Calu3 (cell line): ENCODE results near the gene SGTA. TPM values are rescaled to one million over a fixed set of nuclear protein-coding genes. Genes with fewer than 3 reads are reported as not detected.
"Not testable (repeated sequence)": the region's sequence is repeated elsewhere in the genome, so short reads cannot be mapped to it uniquely, and the experiment has no call there.

Experiments used
- BruUV-seq: library from RNA; stranded (reverse); fragments of 400-500 nt; replicated peaks from 2 replicates; lab custom pipeline; 2021; lab: Mats Ljungman, UMichigan
- CTCF ChIA-PET: fragments of 300-600 bp; sonication (Branson Sonifier 250); formaldehyde crosslinking; loops from one replicate; lab custom pipeline; 2022; ENCODE audit warnings: antibody characterized with exemption; lab: Charles Lee
- DNase-seq: peaks from one replicate; pipeline ENCODE4 v3.0.0; 2022
- H3K27ac Mint-ChIP-seq: one replicate; pipeline ENCODE4 v1.8.0; 2022; ENCODE audit warnings: mixed read lengths; ENCODE audit not compliant: unreplicated experiment
- H3K27me3 Mint-ChIP-seq: one replicate; pipeline ENCODE4 v1.8.0; 2022; ENCODE audit warnings: mixed read lengths; ENCODE audit not compliant: unreplicated experiment
- H3K36me3 Mint-ChIP-seq: one replicate; pipeline ENCODE4 v1.8.0; 2022; ENCODE audit warnings: mild to moderate bottlenecking, moderate library complexity, mixed read lengths; ENCODE audit not compliant: insufficient read depth, unreplicated experiment
- H3K4me1 Mint-ChIP-seq: one replicate; pipeline ENCODE4 v1.8.0; 2022; ENCODE audit warnings: mild to moderate bottlenecking, low read depth, mixed read lengths; ENCODE audit not compliant: unreplicated experiment
- H3K4me3 Mint-ChIP-seq: one replicate; pipeline ENCODE4 v1.8.0; 2022; ENCODE audit warnings: mild to moderate bottlenecking, low read depth, moderate library complexity, mixed read lengths; ENCODE audit not compliant: unreplicated experiment
- H3K9me3 Mint-ChIP-seq: one replicate; pipeline ENCODE4 v1.8.0; 2022; ENCODE audit warnings: low read depth, mixed read lengths; ENCODE audit not compliant: unreplicated experiment
- CTCF ChIP-seq: fragments of 200-600 bp; IDR thresholded peaks from one replicate; pipeline ENCODE4 v1.8.0; 2022; ENCODE audit warnings: antibody characterized with exemption; ENCODE audit not compliant: unreplicated experiment
- intact Hi-C: fragments of 100-400 bp; cut with micrococcal nuclease; formaldehyde crosslinking; loops from one replicate; pipeline ENCODE4 v1.10.0; 2022; ENCODE audit not compliant: unreplicated experiment
- total RNA-seq: library from RNA; stranded (reverse); gene quantifications from 2 replicates; pipeline ENCODE4 v1.2.3, GENCODE V29; 2022

The SGTA gene
- total RNA-seq, 1 experiment from 2014 or later: 44.7 TPM

GRCh38 chr19:2823646-2824045 lies 40.6 kb upstream of the SGTA start:
- intact Hi-C loops: no loop called here
- Mint-ChIP-seq H3K4me1 (no peaks in the 10 kb centered on the region), H3K27ac (no peak overlapping the region), H3K9me3 (peaks cover 2% of the 10 kb centered on the region), H3K4me3 (no peak overlapping the region), H3K27me3 (no peaks in the 10 kb centered on the region), H3K36me3 (peaks cover 16% of the 10 kb centered on the region)
- DNase-seq: no peak
- no TSS peak for BruUV-seq
- CTCF ChIA-PET: no interaction called here
- TF ChIP-seq CTCF: no peak

GRCh38 chr19:2822846-2823245 lies 39.8 kb upstream of the SGTA start:
- no peak overlapping the region for H3K4me3 Mint-ChIP-seq
- TF ChIP-seq CTCF: no peak
- intact Hi-C loops: no loop called here
- no peak for DNase-seq
- H3K36me3 Mint-ChIP-seq: peaks cover 20% of the 10 kb centered on the region
- H3K27ac Mint-ChIP-seq: no peak overlapping the region
- H3K4me1 Mint-ChIP-seq: no peaks in the 10 kb centered on the region
- CTCF ChIA-PET: no interaction called here
- no peaks in the 10 kb centered on the region for H3K27me3 Mint-ChIP-seq
- BruUV-seq: no TSS peak
- H3K9me3 Mint-ChIP-seq: peaks cover 2% of the 10 kb centered on the region

GRCh38 chr19:2820112-2820702 lies 37.1 kb upstream of the SGTA start:
- peaks cover 34% of the 10 kb centered on the region for H3K36me3 Mint-ChIP-seq
- no peaks in the 10 kb centered on the region for H3K27me3 Mint-ChIP-seq
- BruUV-seq: no TSS peak
- no peak for TF ChIP-seq CTCF
- DNase-seq: no peak
- CTCF ChIA-PET: interaction anchor here (0.7 kb wide), 1 partner anchor 130 kb away, joined by 4 read pairs; no protein-coding TSS in a partner anchor
- H3K4me3 Mint-ChIP-seq: peak overlapping the region; percentile 72
- H3K4me1 Mint-ChIP-seq: peaks cover 7% of the 10 kb centered on the region
- intact Hi-C loops: no loop called here
- H3K9me3 Mint-ChIP-seq: no peaks in the 10 kb centered on the region
- no peak overlapping the region for H3K27ac Mint-ChIP-seq

GRCh38 chr19:2819540-2820111 lies 36.6 kb upstream of the SGTA start, which contains the start of gene ZNF554:
Gene ZNF554 (plus strand): TSS chr19:2819868. CDS start chr19:2820072, 204 bp downstream.
- DNase-seq: peak; percentile 95
- CTCF ChIA-PET: no interaction called here
- H3K9me3 Mint-ChIP-seq: no peaks in the 10 kb centered on the region
- peaks cover 34% of the 10 kb centered on the region for H3K36me3 Mint-ChIP-seq
- H3K4me3 Mint-ChIP-seq: peak within 1 kb of the TSS; percentile 72
- H3K27ac Mint-ChIP-seq: no peak within 1 kb of the TSS
- BruUV-seq: no TSS peak
- no peaks in the 10 kb centered on the region for H3K27me3 Mint-ChIP-seq
- intact Hi-C loops: no loop called here
- H3K4me1 Mint-ChIP-seq: peaks cover 7% of the 10 kb centered on the region
- peak; percentile 65 for TF ChIP-seq CTCF

GRCh38 chr19:2817237-2817829 lies 34.3 kb upstream of the SGTA start:
- CTCF ChIA-PET: interaction anchor here (0.6 kb wide), 1 partner anchor 134 kb away, joined by 4 read pairs; no protein-coding TSS in a partner anchor
- BruUV-seq, intact Hi-C loops, H3K4me1 Mint-ChIP-seq, H3K27me3 Mint-ChIP-seq, H3K9me3 Mint-ChIP-seq: not testable (repeated sequence)
- peak; percentile 11 for DNase-seq
- H3K36me3 Mint-ChIP-seq: peaks cover 30% of the 10 kb centered on the region
- peak overlapping the region; percentile 32 for H3K4me3 Mint-ChIP-seq
- H3K27ac Mint-ChIP-seq: peak overlapping the region; percentile 50
